Upper lobe of right lung (tissue), 1 donor: Measurements from ENCODE around the gene SLC22A3. TPM values are rescaled to one million over a fixed set of nuclear protein-coding genes. Genes with fewer than 3 reads are reported as not detected.

Source experiments
- ATAC-seq: fragments of 200-7000 bp; cut with Tn5 transposase; one replicate; pipeline ENCODE4 v1.9.1; 2020; ENCODE audit warnings: mild to moderate bottlenecking, moderate library complexity
- DNase-seq: peaks from one replicate; pipeline ENCODE4 v3.0.0-alpha.2; 2020
- H3K27ac ChIP-seq: fragments of 200-600 bp; one replicate; pipeline ENCODE4 v1.8.0; 2022
- H3K27me3 ChIP-seq: fragments of 200-600 bp; one replicate; pipeline ENCODE4 v1.8.0; 2022; ENCODE audit warnings: mild to moderate bottlenecking
- H3K36me3 ChIP-seq: fragments of 200-600 bp; one replicate; pipeline ENCODE4 v1.8.0; 2022
- H3K4me1 ChIP-seq: fragments of 200-600 bp; one replicate; pipeline ENCODE4 v1.8.0; 2022
- H3K4me3 ChIP-seq: fragments of 200-600 bp; one replicate; pipeline ENCODE4 v1.8.0; 2022; ENCODE audit warnings: mild to moderate bottlenecking
- H3K9me3 ChIP-seq: fragments of 200-600 bp; one replicate; pipeline ENCODE4 v1.8.0; 2022
- intact Hi-C: fragments of 100-400 bp; cut with DNase I; formaldehyde crosslinking; loops from one replicate; pipeline ENCODE4 v1.11.0; 2022
- total RNA-seq: library from RNA; stranded (reverse); fragmentation: NEBNext Ultra II Directional; extraction: Animal tissue kit (Norgen Biotek cat#: 25700); gene quantifications from one replicate; pipeline ENCODE4 v1.2.1, GENCODE V29; 2021
- TF ChIP-seq, protein P1 (sequence below): fragments of 200-600 bp; IDR thresholded peaks from one replicate; pipeline ENCODE4 v1.8.0; 2022; ENCODE audit warnings: antibody characterized with exemption
- donor health status: DM: no; HTN: yes; CAD: no; lungs with severe emphysema.

Gene SLC22A3
- total RNA-seq, 1 donor from 2014 or later, result 30.6 TPM

DNA sequence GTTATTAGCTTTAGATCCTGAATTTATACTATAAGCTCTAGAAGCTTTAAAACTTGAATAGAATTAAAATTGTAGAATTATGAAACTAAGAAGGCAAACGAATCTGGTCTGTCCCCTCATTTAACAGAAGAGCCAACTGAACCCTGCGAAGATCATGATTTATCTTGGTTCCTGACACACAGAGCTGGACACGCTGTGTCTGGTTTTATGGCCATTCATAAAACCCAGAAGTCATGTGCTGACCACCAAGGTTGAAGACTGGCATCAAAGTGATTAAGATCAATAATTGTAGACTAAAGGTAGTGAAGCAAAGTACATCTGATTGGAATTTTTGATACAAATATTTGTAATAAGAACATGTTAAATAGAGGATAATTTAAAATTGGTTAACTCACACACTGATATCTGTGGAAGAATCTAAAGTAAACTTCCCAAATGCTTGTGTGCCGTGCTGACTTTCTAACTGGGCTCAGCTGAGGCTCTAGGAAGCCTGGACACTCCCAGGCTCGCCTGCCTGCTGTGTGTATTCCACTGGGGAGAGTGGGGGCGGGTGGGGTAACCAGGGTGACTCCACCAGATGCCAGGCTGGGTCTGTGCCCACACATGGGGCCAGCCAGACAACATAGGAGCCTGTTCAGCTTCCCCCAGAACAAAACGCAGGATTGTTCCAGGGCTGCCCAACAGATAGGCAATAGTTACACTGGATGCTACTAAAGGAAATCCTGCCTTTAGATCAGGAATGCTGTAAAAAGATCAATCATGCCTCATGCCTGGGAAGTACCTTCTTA is 42.1 kb upstream of the SLC22A3 start:
- no peak for DNase-seq

DNA sequence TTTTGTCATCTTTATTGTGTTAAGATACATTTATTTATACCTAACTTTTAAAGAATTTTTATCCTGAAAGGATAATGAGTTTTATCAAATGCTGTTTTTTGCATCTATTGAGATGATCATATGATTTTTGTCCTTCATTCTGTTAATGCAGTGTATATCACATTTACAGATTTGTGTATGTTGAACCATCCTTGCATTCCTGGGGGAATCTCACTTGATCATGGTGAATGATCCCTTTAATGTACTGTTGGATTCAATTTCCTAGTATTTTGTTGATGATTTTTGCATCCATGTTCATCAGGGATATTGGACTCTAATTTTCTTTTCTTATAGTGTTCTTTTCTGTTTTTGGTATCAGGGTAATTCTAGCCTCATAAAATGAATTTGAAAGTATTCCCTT is 38.5 kb upstream of the SLC22A3 start:
- Histone ChIP-seq H3K27ac (no peak overlapping the region), H3K4me3 (no peak overlapping the region), H3K9me3 (peaks cover 15% of the 10 kb centered on the region), H3K36me3 (no peaks in the 10 kb centered on the region), H3K4me1 (no peaks in the 10 kb centered on the region), H3K27me3 (no peaks in the 10 kb centered on the region)
- no peak for DNase-seq
- intact Hi-C loops, result no loop called here
- no peak for ATAC-seq
- TF ChIP-seq, protein P1, sequence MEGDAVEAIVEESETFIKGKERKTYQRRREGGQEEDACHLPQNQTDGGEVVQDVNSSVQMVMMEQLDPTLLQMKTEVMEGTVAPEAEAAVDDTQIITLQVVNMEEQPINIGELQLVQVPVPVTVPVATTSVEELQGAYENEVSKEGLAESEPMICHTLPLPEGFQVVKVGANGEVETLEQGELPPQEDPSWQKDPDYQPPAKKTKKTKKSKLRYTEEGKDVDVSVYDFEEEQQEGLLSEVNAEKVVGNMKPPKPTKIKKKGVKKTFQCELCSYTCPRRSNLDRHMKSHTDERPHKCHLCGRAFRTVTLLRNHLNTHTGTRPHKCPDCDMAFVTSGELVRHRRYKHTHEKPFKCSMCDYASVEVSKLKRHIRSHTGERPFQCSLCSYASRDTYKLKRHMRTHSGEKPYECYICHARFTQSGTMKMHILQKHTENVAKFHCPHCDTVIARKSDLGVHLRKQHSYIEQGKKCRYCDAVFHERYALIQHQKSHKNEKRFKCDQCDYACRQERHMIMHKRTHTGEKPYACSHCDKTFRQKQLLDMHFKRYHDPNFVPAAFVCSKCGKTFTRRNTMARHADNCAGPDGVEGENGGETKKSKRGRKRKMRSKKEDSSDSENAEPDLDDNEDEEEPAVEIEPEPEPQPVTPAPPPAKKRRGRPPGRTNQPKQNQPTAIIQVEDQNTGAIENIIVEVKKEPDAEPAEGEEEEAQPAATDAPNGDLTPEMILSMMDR, result no peak

More for the DNA sequence above, 42.1 kb upstream of the SLC22A3 start:
- Histone ChIP-seq H3K4me1 (no peaks in the 10 kb centered on the region), H3K9me3 (peaks cover 6% of the 10 kb centered on the region), H3K27ac (no peak overlapping the region), H3K4me3 (no peak overlapping the region), H3K36me3 (no peaks in the 10 kb centered on the region), H3K27me3 (no peaks in the 10 kb centered on the region)
- intact Hi-C loops, result no loop called here
- TF ChIP-seq, protein P1, result no peak
- no peak for ATAC-seq

DNA sequence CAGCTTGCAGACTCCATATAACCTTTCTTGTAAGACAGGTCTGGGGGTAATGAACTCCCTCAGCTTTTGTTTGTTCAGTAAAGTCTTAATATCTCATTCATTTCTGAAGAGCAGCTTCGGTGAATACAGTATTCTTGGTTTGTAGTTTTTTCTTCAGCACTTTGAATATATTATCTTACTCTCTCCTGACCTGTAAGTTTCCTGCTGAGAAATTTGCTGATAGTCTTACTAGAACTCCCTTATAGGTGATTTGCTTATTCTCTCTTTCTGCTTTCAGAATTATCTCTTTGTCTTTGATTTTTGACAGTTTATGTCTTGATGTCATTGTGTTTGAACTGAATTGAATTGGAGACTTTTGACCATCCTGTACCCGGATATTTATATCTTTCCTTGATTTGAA is 35.3 kb upstream of the SLC22A3 start:
- Histone ChIP-seq H3K27me3 (no peaks in the 10 kb centered on the region), H3K36me3 (no peaks in the 10 kb centered on the region), H3K4me3 (no peak overlapping the region), H3K9me3 (peaks cover 15% of the 10 kb centered on the region), H3K4me1 (no peaks in the 10 kb centered on the region), H3K27ac (no peak overlapping the region)
- ATAC-seq (no peak), DNase-seq (no peak)
- intact Hi-C loops, result no loop called here
- TF ChIP-seq, protein P1, result no peak

DNA sequence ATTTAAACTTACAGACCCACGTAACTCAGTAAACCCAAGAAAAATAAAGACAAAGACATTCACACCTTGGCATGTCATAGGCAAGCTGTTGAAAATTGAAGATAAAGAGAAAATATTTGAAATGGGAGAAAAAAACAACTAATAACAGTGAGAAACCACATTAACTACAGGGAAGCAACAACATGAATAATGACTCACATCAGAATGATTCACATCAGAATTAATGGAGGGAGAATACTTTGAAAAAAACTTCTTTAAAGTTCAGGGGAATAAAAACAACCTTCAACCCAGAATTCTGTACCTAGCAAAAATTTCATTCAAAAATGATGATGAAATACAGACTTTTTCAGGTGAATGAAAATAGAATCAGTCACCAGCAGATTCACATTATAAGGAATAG is 32.9 kb upstream of the SLC22A3 start:
- no peak for ATAC-seq
- DNase-seq, result no peak
- no peaks in the 10 kb centered on the region for H3K4me1 ChIP-seq
- H3K27me3 ChIP-seq, result no peaks in the 10 kb centered on the region
- TF ChIP-seq, protein P1, result no peak
- no peaks in the 10 kb centered on the region for H3K36me3 ChIP-seq
- intact Hi-C loops, result no loop called here
- H3K4me3 ChIP-seq, result no peak overlapping the region
- H3K9me3 ChIP-seq, result peaks cover 9% of the 10 kb centered on the region
- no peak overlapping the region for H3K27ac ChIP-seq

DNA sequence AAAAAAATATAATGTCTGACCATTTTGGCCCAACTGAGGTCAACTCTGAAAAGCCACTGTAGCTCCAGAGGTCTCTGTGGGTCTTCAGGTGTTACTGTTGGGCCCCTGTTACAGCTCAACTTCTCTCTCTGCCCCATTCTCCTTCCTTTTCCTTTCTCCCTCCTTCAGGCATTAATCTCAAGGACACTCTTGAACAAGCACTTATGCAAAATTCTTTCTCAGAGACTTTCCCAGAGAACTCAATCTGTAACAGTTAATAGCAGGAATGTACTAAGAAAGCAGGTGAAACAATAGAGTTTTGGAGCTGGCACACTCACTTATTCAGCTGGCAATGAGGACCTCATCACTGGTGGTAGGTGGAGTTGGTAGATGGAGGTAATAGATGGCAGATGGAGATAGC is 31.9 kb upstream of the SLC22A3 start:
- Histone ChIP-seq H3K27me3 (no peaks in the 10 kb centered on the region), H3K27ac (no peak overlapping the region), H3K4me1 (no peaks in the 10 kb centered on the region), H3K4me3 (no peak overlapping the region), H3K36me3 (no peaks in the 10 kb centered on the region), H3K9me3 (peaks cover 9% of the 10 kb centered on the region)
- intact Hi-C loops, result no loop called here
- ATAC-seq, result no peak
- no peak for DNase-seq
- TF ChIP-seq, protein P1, result no peak
